Endothelial cell of umbilical vein (primary cell): ENCODE measurements around the gene RNF4. TPM values are rescaled to one million over a fixed set of nuclear protein-coding genes. Genes with fewer than 3 reads are reported as not detected.

Source experiments
- BruUV-seq: library from RNA; stranded (reverse); fragments of 400-500 nt; replicated peaks from 2 replicates; lab custom pipeline; 2021; lab: Mats Ljungman, UMichigan
- CTCF ChIA-PET: fragments of 300-600, 350-600 bp; sonication (Branson Sonifier 250); formaldehyde crosslinking; loops from one replicate; lab custom pipeline; 2021; ENCODE audit warnings: antibody characterized with exemption, inconsistent platforms; lab: Charles Lee
- POLR2A ChIA-PET: fragments of 300-600, 350-600 bp; sonication (Branson Sonifier 250); formaldehyde crosslinking; loops from one replicate; lab custom pipeline; 2021; ENCODE audit warnings: antibody characterized with exemption, inconsistent platforms; lab: Charles Lee
- DNase-seq: peaks from one replicate; pipeline ENCODE4 v3.0.0-alpha.2; 2011; ENCODE audit warnings: low read depth, low spot score
- FAIRE-seq: peaks from 2 replicates; lab custom pipeline; 2011; peaks lifted over from hg19 to GRCh38; lab: Jason Lieb, UNC
- H2AFZ ChIP-seq: 2 replicates; pipeline ENCODE4 v1.6.0; 2012; ENCODE audit warnings: low read depth, low read length, control low read depth, inconsistent platforms
- H3K27ac ChIP-seq: 2 replicates; pipeline ENCODE4 v1.5.1; 2011; ENCODE audit warnings: low read depth, mild to moderate bottlenecking, control low read depth, low read length, moderate library complexity; ENCODE audit not compliant: insufficient read depth
- H3K27me3 ChIP-seq, 2 experiments: 2 replicates each; pipeline versions ENCODE4 v1.6.0 to v1.6.1; 2011; ENCODE audit warnings: low read length in 2 of 2, mixed read lengths in 1 of 2; ENCODE audit not compliant: control insufficient read depth in 2 of 2, insufficient read depth in 2 of 2
- H3K36me3 ChIP-seq, 2 experiments: 2 replicates in 1 of 2; 3 replicates in 1 of 2; pipeline ENCODE4 v1.5.1; 2011; ENCODE audit warnings: low read length in 2 of 2, mild to moderate bottlenecking in 1 of 2, moderate library complexity in 1 of 2; ENCODE audit not compliant: control insufficient read depth in 2 of 2, insufficient read depth in 2 of 2; ENCODE audit errors: extremely low read depth in 1 of 2
- H3K4me1 ChIP-seq: 3 replicates; pipeline ENCODE4 v1.5.1; 2011; ENCODE audit warnings: mild to moderate bottlenecking, low read length; ENCODE audit not compliant: control insufficient read depth, insufficient read depth; ENCODE audit errors: extremely low read depth
- H3K4me2 ChIP-seq: 2 replicates; pipeline ENCODE4 v1.6.1; 2011; ENCODE audit warnings: low read length, control low read depth, mixed read lengths; ENCODE audit not compliant: insufficient read depth
- H3K4me3 ChIP-seq, 3 experiments: fragments of 200-600 bp in 1 of 3; sonication (generic), shearing (Covaris generic) in 1 of 3; replicated peaks in 1 of 3; 2 replicates each; pipeline ENCODE4 v1.5.1; 2011 to 2016; ENCODE audit warnings: control low read depth in 3 of 3, low read length in 3 of 3, mild to moderate bottlenecking in 2 of 3, inconsistent platforms in 1 of 3, low read depth in 1 of 3, moderate library complexity in 1 of 3; ENCODE audit not compliant: insufficient read depth in 1 of 3
- H3K79me2 ChIP-seq: 2 replicates; pipeline ENCODE4 v1.6.0; 2012; ENCODE audit warnings: low read length, inconsistent platforms; ENCODE audit not compliant: control insufficient read depth, insufficient read depth
- H3K9ac ChIP-seq: replicated peaks from 2 replicates; pipeline ENCODE3; 2011; ENCODE audit warnings: low read length, control low read depth; ENCODE audit not compliant: insufficient read depth; ENCODE audit errors: extremely low read depth
- H3K9me1 ChIP-seq: replicated peaks from 3 replicates; pipeline ENCODE4 v1.6.0; 2011; ENCODE audit warnings: mild to moderate bottlenecking, low read length; ENCODE audit not compliant: control insufficient read depth, insufficient read depth; ENCODE audit errors: extremely low read depth
- H3K9me3 ChIP-seq: replicated peaks from 2 replicates; pipeline ENCODE4 v1.5.1; 2012; ENCODE audit warnings: low read length, inconsistent platforms; ENCODE audit not compliant: control insufficient read depth, insufficient read depth
- H4K20me1 ChIP-seq: replicated peaks from 2 replicates; pipeline ENCODE3; 2011; ENCODE audit warnings: mild to moderate bottlenecking, low read length; ENCODE audit not compliant: control insufficient read depth, insufficient read depth; ENCODE audit errors: extremely low read depth
- EZH2 ChIP-seq: IDR thresholded peaks from 2 replicates; pipeline ENCODE4 v1.6.1; 2012; ENCODE audit warnings: borderline replicate concordance, low read depth, mild to moderate bottlenecking, moderate library complexity, low read length, inconsistent platforms; ENCODE audit not compliant: severe bottlenecking
- FOS ChIP-seq: IDR thresholded peaks from 2 replicates; pipeline ENCODE4 v1.6.1; 2011; ENCODE audit warnings: mild to moderate bottlenecking, low read length, moderate library complexity, borderline replicate concordance; ENCODE audit not compliant: insufficient read depth
- GATA2 ChIP-seq: IDR thresholded peaks from 2 replicates; pipeline ENCODE4 v1.7.0; 2011; ENCODE audit warnings: low read depth, mild to moderate bottlenecking, moderate library complexity, mixed read lengths, low read length; ENCODE audit not compliant: insufficient read length, insufficient read depth
- JUN ChIP-seq: IDR thresholded peaks from 2 replicates; pipeline ENCODE4 v1.6.1; 2011; ENCODE audit warnings: borderline replicate concordance, low read depth; ENCODE audit not compliant: insufficient read length, insufficient read depth
- MYC ChIP-seq: IDR thresholded peaks from one replicate; pipeline ENCODE4 v1.6.1; 2011; ENCODE audit warnings: mild to moderate bottlenecking, low read depth, low read length
- POLR2A ChIP-seq: IDR thresholded peaks from 2 replicates; pipeline ENCODE4 v1.6.1; 2012; ENCODE audit warnings: low read depth, mild to moderate bottlenecking, control low read depth, low read length
- POLR2AphosphoS5 ChIP-seq: IDR thresholded peaks from 2 replicates; pipeline ENCODE4 v1.6.1; 2012; ENCODE audit warnings: low read depth, mild to moderate bottlenecking, control low read depth, low read length, moderate library complexity; ENCODE audit not compliant: insufficient read depth
- dilution Hi-C: fragments of 300-500 bp; cut with MboI; formaldehyde crosslinking; loops from one replicate; pipeline ENCODE4 v1.15.0; 2019; ENCODE audit warnings: low sequenced_read_pairs; ENCODE audit not compliant: extremely low pct_ligation_motif_present
- intact Hi-C: fragments of 100-400 bp; cut with micrococcal nuclease; formaldehyde crosslinking; loops from one replicate; pipeline ENCODE4 v1.10.0; 2022
- polyA plus RNA-seq, 4 experiments: library from polyadenylated mRNA; depleted of rRNA in 3 of 4; stranded (reverse) in 3 of 4; unstranded in 1 of 4; fragments of >200 nt; gene quantifications; 2 replicates each; pipeline versions ENCODE4 v1.2.1 to v1.2.3, GENCODE V29; 2011 to 2012; ENCODE audit warnings: missing spikeins in 1 of 4
- total RNA-seq: library from RNA; stranded (reverse); gene quantifications from 2 replicates; pipeline ENCODE4 v1.2.3, GENCODE V29; 2021
- TF ChIP-seq, protein P1 (sequence below), 2 donors: IDR thresholded peaks; 1 replicate in 1 of 2; 2 replicates in 1 of 2; pipeline ENCODE4 v1.5.1; 2011; ENCODE audit warnings: low read length in 2 of 2, mild to moderate bottlenecking in 2 of 2, moderate library complexity in 2 of 2, control low read depth in 1 of 2, inconsistent platforms in 1 of 2, low read depth in 1 of 2; ENCODE audit not compliant: insufficient read depth in 1 of 2; ENCODE audit errors: extremely low read depth in 1 of 2
- TF ChIP-seq, protein P2 (sequence below): IDR thresholded peaks from 2 replicates; pipeline ENCODE4 v1.6.1; 2011; ENCODE audit not compliant: insufficient read depth, insufficient read length

The RNF4 gene
- total and polyA plus RNA-seq, 2 donors (not counting 3 experiments of a cell fraction or from before 2014, with no cell fraction given), result 64.3 to 71.4 TPM

DNA sequence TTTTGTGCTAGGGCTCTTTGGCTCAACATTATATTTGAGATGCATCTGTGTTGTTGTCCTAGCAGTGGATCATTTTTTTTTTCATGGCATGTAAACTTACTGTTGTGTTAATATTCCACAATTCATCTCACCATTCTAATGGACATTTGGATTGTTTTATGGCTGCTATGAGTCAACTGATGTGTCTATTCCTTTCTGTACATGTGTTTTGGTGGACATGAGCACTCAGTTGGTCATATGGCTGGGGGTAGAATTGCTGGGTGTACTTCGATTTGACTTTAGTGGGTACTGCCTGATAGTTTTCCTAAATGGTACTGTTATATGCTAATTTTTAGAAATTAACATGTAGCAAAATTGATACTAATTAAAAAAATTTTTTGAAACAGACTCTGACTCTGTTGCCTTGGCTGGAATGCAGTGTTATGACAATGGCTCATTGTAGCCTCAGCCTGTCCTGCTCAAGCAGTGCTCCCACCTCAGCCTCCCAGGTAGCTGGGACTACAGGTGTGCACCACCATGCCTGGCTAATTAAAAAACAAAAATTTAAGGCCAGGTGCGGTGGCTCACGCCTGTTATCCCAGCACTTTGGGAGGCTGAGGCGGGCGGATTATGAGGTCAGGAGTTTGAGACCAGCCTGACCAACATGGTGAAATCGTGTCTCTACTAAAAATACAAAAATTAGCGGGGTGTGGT, 76.6 kb downstream of the RNF4 start:
- Histone ChIP-seq H3K4me2 (no peak overlapping the region), H3K79me2 (peaks cover 95% of the 10 kb centered on the region), H4K20me1 (peaks cover 8% of the 10 kb centered on the region), H2AFZ (no peak overlapping the region), H3K27ac (no peak overlapping the region), H3K9me1 (no peaks in the 10 kb centered on the region), H3K27me3 (no peaks in the 10 kb centered on the region), H3K9me3 (no peaks in the 10 kb centered on the region), H3K9ac (no peak overlapping the region), H3K4me3 (no peak overlapping the region), H3K36me3 (no peaks in the 10 kb centered on the region), H3K4me1 (no peaks in the 10 kb centered on the region)
- no peak for DNase-seq
- ChIA-PET POLR2A (interaction anchor here (0.7 kb wide), 1 partner anchor 86 kb away, joined by 4 read pairs; no protein-coding TSS in a partner anchor), CTCF (no interaction called here)
- BruUV-seq, result no TSS peak
- dilution Hi-C loops (no loop called here), intact Hi-C loops (no loop called here)
- no peak for TF ChIP-seq FOS
- TF ChIP-seq JUN, result no peak
- TF ChIP-seq, protein P1, sequence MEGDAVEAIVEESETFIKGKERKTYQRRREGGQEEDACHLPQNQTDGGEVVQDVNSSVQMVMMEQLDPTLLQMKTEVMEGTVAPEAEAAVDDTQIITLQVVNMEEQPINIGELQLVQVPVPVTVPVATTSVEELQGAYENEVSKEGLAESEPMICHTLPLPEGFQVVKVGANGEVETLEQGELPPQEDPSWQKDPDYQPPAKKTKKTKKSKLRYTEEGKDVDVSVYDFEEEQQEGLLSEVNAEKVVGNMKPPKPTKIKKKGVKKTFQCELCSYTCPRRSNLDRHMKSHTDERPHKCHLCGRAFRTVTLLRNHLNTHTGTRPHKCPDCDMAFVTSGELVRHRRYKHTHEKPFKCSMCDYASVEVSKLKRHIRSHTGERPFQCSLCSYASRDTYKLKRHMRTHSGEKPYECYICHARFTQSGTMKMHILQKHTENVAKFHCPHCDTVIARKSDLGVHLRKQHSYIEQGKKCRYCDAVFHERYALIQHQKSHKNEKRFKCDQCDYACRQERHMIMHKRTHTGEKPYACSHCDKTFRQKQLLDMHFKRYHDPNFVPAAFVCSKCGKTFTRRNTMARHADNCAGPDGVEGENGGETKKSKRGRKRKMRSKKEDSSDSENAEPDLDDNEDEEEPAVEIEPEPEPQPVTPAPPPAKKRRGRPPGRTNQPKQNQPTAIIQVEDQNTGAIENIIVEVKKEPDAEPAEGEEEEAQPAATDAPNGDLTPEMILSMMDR (IDR thresholded peaks at IDR 0.05; ENCODE audit: extremely low read depth in 1 of 2, insufficient read depth in 1 of 2, low read depth in 1 of 2, low read length in 2 of 2), result no peak
- no peak for TF ChIP-seq MYC
- FAIRE-seq, result no peak

DNA sequence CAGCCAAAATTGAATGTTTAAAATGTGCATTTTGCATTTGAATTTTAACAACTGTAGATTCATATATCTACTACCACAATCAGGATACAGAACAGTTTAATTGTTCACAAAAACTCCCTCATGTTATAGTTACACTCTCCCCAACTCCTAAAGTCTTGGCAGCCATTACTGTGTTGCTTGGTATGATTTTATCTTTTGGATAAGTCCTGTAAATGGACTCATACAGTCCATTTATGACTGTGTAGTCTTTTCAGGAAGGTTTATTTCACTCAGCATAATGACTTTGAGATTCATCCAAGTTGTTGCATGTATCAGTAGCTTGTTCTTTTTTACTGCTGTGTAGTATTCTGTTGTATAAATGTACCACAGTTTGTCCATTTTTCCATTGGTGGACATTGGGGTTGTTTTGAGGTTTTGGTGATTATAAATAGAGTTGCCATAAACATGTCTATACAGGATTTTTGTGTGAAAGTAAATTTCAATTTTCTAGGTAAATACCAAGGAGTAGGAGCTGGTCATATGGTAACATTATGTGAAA, 77.4 kb downstream of the RNF4 start:
- H3K4me1 ChIP-seq, result no peaks in the 10 kb centered on the region
- no peak overlapping the region for H3K27ac ChIP-seq
- H3K79me2 ChIP-seq, result peaks cover 95% of the 10 kb centered on the region
- H3K36me3 ChIP-seq, result no peaks in the 10 kb centered on the region
- TF ChIP-seq FOS (no peak), POLR2AphosphoS5 (no peak), EZH2 (no peak), GATA2 (no peak), MYC (no peak), JUN (no peak), POLR2A (no peak)
- TF ChIP-seq, protein P1 (IDR thresholded peaks at IDR 0.05; ENCODE audit: extremely low read depth in 1 of 2, insufficient read depth in 1 of 2, low read depth in 1 of 2, low read length in 2 of 2), result no peak
- TF ChIP-seq, protein P2, sequence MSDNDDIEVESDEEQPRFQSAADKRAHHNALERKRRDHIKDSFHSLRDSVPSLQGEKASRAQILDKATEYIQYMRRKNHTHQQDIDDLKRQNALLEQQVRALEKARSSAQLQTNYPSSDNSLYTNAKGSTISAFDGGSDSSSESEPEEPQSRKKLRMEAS, result no peak
- BruUV-seq, result no TSS peak
- H3K4me3 ChIP-seq, result no peak overlapping the region
- H3K27me3 ChIP-seq, result no peaks in the 10 kb centered on the region
- DNase-seq (no peak), FAIRE-seq (no peak)
- ChIA-PET POLR2A (no interaction called here), CTCF (no interaction called here)
- H2AFZ ChIP-seq, result no peak overlapping the region
- H3K9ac ChIP-seq, result no peak overlapping the region
- H3K9me3 ChIP-seq, result no peaks in the 10 kb centered on the region
- dilution Hi-C loops (no loop called here), intact Hi-C loops (no loop called here)
- H3K9me1 ChIP-seq, result no peaks in the 10 kb centered on the region
- no peak overlapping the region for H3K4me2 ChIP-seq
- peaks cover 10% of the 10 kb centered on the region for H4K20me1 ChIP-seq
